Osteocyte (in vitro differentiated cells): ENCODE results near the gene ACKR1. TPM values are rescaled to one million over a fixed set of nuclear protein-coding genes. Genes with fewer than 3 reads are reported as not detected.

Experiments
- DNase-seq: peaks from one replicate; pipeline ENCODE4 v3.0.0; 2021; ENCODE audit warnings: mixed read lengths; ENCODE audit not compliant: unreplicated experiment; ENCODE audit errors: extremely low spot score
- H3K27ac Mint-ChIP-seq: one replicate; pipeline ENCODE4 v1.8.0; 2021; ENCODE audit warnings: mild to moderate bottlenecking, mixed read lengths; ENCODE audit not compliant: unreplicated experiment
- H3K27me3 Mint-ChIP-seq: one replicate; pipeline ENCODE4 v1.8.0; 2021; ENCODE audit warnings: mixed read lengths; ENCODE audit not compliant: unreplicated experiment
- H3K36me3 Mint-ChIP-seq: one replicate; pipeline ENCODE4 v1.8.0; 2021; ENCODE audit warnings: mixed read lengths; ENCODE audit not compliant: unreplicated experiment
- H3K4me1 Mint-ChIP-seq: one replicate; pipeline ENCODE4 v1.8.0; 2021; ENCODE audit warnings: mixed read lengths; ENCODE audit not compliant: unreplicated experiment
- H3K4me3 Mint-ChIP-seq: one replicate; pipeline ENCODE4 v1.8.0; 2021; ENCODE audit warnings: mild to moderate bottlenecking, moderate library complexity, mixed read lengths; ENCODE audit not compliant: unreplicated experiment
- H3K9me3 Mint-ChIP-seq: one replicate; pipeline ENCODE4 v1.8.0; 2021; ENCODE audit warnings: mixed read lengths; ENCODE audit not compliant: unreplicated experiment
- total RNA-seq: library from RNA; stranded (reverse); gene quantifications from 2 replicates; pipeline ENCODE4 v1.2.1, GENCODE V29; 2021
- TF ChIP-seq, protein P1 (sequence below): fragments of 200-600 bp; sonication (generic); IDR thresholded peaks from 2 replicates; pipeline ENCODE4 v1.5.0; 2021; ENCODE audit warnings: antibody characterized with exemption, mild to moderate bottlenecking, moderate library complexity

The ACKR1 gene
- total RNA-seq, 1 donor from 2014 or later, result not detected

DNA sequence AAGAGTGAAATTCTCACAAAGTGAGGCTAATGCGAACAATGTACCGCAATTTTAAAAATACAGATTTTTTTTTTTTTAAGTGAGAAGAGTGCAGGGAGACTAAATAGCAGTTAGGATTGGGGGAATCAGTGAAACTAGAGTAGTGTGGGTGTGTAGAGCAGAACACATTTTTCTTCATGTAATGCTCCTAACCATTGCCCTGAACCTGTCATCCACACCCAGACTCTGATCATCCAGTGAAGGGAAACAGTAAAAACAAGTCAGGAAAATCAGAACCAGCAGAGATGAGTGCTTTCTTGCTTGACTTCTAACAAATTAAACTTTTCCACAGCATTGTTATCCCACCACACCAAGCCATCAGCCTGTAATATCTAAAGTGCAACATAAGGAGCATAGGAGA is 24.2 kb upstream of the ACKR1 start:
- TF ChIP-seq, protein P1, sequence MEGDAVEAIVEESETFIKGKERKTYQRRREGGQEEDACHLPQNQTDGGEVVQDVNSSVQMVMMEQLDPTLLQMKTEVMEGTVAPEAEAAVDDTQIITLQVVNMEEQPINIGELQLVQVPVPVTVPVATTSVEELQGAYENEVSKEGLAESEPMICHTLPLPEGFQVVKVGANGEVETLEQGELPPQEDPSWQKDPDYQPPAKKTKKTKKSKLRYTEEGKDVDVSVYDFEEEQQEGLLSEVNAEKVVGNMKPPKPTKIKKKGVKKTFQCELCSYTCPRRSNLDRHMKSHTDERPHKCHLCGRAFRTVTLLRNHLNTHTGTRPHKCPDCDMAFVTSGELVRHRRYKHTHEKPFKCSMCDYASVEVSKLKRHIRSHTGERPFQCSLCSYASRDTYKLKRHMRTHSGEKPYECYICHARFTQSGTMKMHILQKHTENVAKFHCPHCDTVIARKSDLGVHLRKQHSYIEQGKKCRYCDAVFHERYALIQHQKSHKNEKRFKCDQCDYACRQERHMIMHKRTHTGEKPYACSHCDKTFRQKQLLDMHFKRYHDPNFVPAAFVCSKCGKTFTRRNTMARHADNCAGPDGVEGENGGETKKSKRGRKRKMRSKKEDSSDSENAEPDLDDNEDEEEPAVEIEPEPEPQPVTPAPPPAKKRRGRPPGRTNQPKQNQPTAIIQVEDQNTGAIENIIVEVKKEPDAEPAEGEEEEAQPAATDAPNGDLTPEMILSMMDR, result no peak
- no peaks in the 10 kb centered on the region for H3K36me3 Mint-ChIP-seq
- H3K4me1 Mint-ChIP-seq, result no peaks in the 10 kb centered on the region
- H3K9me3 Mint-ChIP-seq, result no peaks in the 10 kb centered on the region
- H3K27me3 Mint-ChIP-seq, result peaks cover 2% of the 10 kb centered on the region
- H3K27ac Mint-ChIP-seq, result no peak overlapping the region
- H3K4me3 Mint-ChIP-seq, result no peak overlapping the region
- DNase-seq, result no peak

DNA sequence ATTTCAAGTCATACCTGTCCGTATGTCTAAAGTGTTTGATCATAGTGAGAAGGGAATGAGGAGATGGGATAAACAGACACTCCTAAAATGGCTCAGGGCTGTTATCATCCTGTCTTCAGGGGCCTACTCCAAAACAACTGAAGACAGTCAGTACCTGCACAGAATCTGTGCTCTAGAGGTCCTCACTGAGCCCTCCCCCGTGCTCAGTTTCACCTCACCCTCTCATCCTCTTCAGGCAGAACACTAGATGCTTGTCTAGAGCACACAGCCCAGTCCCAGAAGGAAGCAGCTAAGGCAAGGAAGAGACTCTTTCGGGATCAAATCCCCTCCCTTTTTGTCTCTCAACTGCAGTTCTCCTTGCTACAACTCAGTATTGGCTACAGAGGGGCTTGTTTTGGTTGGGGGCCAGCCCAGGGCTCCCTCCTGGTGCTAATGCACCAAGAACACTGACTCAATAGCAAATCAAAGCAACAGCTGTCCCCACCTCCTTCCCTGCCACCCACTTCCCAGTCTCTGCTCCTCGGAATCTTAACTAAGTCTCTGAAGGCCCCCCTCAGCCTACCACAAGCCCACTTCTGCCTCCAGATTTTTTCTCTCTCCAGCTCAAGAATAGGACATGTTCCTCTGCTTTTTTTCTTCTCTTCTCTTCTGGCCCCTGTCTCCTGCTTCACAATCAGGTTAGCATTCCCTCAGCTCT is 23.2 kb upstream of the ACKR1 start:
- TF ChIP-seq, protein P1, result no peak
- Mint-ChIP-seq H3K4me1 (no peaks in the 10 kb centered on the region), H3K36me3 (no peaks in the 10 kb centered on the region), H3K4me3 (no peak overlapping the region), H3K27ac (no peak overlapping the region), H3K9me3 (no peaks in the 10 kb centered on the region), H3K27me3 (peaks cover 3% of the 10 kb centered on the region)
- no peak for DNase-seq

DNA sequence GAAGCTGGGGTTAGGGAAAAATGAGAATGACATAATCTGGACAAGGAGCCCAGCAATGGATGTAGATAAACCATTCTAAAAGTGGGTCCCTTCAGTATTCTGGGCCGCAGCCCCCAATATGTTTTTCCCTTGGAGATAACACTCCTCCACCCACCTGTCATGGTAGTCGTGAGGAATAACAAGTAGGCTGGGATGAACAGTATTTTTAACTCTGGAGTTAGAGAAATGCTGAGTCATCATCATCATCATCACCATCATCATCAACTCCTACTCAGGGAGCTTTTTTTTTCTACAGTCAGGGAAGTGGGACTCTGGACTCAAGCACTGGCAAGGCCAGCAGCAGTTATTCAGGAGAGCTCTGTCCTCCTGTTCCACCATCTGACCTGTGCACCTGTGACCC is 20.5 kb upstream of the ACKR1 start:
- Mint-ChIP-seq H3K4me3 (no peak overlapping the region), H3K27ac (no peak overlapping the region), H3K36me3 (no peaks in the 10 kb centered on the region), H3K4me1 (no peaks in the 10 kb centered on the region), H3K27me3 (peaks cover 28% of the 10 kb centered on the region), H3K9me3 (no peaks in the 10 kb centered on the region)
- no peak for DNase-seq
- TF ChIP-seq, protein P1, result no peak

GRCh38 chr1:159185121-159185520 is 19.6 kb upstream of the ACKR1 start:
- Mint-ChIP-seq H3K4me3 (no peak overlapping the region), H3K4me1 (no peaks in the 10 kb centered on the region), H3K27me3 (peaks cover 37% of the 10 kb centered on the region), H3K36me3 (no peaks in the 10 kb centered on the region), H3K9me3 (no peaks in the 10 kb centered on the region), H3K27ac (no peak overlapping the region)
- no peak for DNase-seq
- TF ChIP-seq, protein P1, result no peak

GRCh38 chr1:159187033-159187432 is 17.6 kb upstream of the ACKR1 start:
- Mint-ChIP-seq H3K4me3 (no peak overlapping the region), H3K36me3 (no peaks in the 10 kb centered on the region), H3K9me3 (no peaks in the 10 kb centered on the region), H3K27me3 (peaks cover 41% of the 10 kb centered on the region), H3K27ac (no peak overlapping the region), H3K4me1 (no peaks in the 10 kb centered on the region)
- TF ChIP-seq, protein P1, result no peak
- no peak for DNase-seq
